Dermis blood vessel endothelial cell (primary cell): Measurements from ENCODE around the gene RNF133. TPM values are rescaled to one million over a fixed set of nuclear protein-coding genes. Genes with fewer than 3 reads are reported as not detected.
"Not testable (repeated sequence)": the region's sequence is repeated elsewhere in the genome, so short reads cannot be mapped to it uniquely, and the experiment has no call there.

Experiments
- DNase-seq: peaks from one replicate; pipeline ENCODE4 v3.0.0; 2010
- total RNA-seq: library from RNA; depleted of rRNA; stranded (reverse); fragments of >200 nt; gene quantifications from 2 replicates; pipeline ENCODE4 v1.2.3, GENCODE V29; 2014

RNF133 gene
- total RNA-seq, 1 donor from 2014 or later = 2.0 TPM

DNA sequence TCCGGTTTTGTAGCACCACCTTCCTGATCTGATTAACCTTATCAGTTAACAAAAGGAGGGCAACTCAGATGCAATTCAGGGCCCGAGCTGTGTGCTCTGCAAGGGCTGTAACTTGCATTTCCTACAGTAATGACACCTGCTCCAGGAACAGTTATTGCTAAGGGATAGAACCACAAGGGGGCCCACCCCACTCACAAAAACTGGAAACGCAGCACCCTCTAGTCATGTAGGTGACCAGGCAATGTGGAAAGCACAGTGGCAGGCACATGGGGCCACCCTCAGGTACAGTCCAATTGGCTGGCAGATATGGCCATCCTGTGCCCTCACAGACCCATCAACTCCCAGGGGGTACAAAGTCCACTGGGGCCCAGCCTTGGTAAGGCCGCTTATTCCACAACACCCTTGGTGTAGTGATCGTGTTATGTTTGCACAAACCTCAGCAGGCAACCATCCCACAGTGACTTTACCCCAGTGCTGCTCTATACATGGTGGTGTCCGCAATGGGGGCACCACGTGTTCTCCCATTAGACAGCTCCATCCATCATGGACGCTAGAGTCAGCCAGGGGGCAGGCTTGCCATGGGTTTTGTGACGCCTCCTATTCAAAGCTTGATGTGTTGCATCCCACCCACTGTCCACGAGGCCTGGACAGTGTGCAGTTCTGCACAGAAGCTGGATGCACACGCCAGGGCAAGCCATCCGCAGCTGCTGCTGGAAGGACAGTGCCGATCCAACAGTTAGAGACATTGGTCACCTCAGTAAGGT is 9.4 kb downstream of the RNF133 start:
- DNase-seq = no peak

GRCh38 chr7:122688400-122688998 is 10.4 kb downstream of the RNF133 start:
- no peak for DNase-seq

- no peak for DNase-seq
These were observed 12.5 kb downstream of the RNF133 start for GRCh38 chr7:122686360-122686878.

GRCh38 chr7:122684504-122684903 is 14.4 kb downstream of the RNF133 start:
- no peak for DNase-seq

DNA sequence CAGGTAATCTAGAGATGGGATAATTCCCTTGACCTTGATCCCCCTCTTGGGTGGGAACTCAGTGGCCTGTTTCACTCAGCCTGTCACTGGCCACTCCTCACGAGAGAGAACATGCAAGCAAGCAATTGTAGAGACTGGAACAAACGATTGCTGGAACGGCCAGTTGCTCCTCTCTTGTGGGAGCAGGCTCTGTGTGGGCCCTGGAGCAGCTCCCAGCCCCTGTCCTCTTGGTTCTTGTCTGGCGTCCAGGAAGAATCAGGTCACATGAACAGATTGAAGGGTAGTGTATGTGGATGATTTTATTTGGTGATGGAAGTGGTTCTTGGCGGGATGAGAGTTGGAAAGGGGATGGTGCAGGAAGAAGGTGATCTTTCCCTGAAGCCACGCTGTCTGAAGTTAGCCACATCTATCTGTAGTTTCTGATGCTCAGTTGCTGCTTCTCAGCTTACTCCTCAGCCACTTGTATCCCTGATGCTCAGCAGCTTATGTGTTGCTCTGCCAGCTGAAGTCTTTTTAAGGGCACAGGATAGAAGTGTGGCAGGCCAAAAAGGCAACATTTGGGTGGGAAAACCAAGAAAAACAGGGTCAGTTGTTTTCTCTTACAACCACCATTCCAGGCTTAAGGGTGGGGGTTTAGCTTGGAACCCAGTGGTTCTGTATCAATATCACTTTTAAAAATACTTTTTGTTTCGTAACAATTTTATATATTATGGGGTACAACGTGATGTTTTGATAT is 15.9 kb downstream of the RNF133 start:
- no peak for DNase-seq

DNA sequence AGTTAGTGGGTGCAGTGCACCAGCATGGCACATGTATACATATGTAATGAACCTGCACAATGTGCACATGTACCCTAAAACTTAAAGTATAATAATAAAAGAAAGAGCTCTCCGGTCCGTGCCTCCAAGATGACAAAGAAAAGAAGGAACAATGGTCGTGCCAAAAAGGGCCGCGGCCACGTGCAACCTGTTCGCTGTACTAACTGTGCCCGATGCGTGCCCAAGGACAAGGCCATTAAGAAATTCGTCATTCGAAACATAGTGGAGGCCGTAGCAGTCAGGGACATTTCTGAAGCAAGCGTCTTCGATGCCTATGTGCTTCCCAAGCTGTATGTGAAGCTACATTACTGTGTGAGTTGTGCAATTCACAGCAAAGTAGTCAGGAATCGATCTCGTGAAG is 17.7 kb downstream of the RNF133 start:
- DNase-seq = not testable (repeated sequence)

- no peak for DNase-seq
These were observed 19.1 kb downstream of the RNF133 start for GRCh38 chr7:122679813-122680212.

GRCh38 chr7:122679269-122679709 is 19.6 kb downstream of the RNF133 start:
- not testable (repeated sequence) for DNase-seq

GRCh38 chr7:122677149-122677548 is 21.8 kb downstream of the RNF133 start:
- DNase-seq = no peak

GRCh38 chr7:122676466-122676865 is 22.5 kb downstream of the RNF133 start:
- DNase-seq = peak; percentile 41

DNA sequence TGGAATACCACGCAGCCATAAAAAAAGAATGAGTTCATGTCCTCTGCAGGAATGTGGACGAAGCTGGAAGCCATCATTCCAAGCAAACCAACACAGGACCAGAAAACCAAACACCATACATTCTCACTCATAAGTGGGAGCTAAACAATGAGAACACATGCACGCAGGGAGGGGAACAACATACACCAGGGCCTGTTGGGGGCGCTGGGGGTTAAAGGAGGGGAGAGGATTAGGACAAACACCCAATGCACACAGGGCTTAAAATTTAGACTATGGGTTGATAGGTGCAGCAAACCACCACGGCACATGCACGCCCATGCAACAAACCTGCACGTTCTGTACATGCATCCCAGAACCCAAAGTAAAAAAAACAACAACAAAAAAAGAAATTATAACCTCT is 23.3 kb downstream of the RNF133 start:
- DNase-seq = no peak

DNA sequence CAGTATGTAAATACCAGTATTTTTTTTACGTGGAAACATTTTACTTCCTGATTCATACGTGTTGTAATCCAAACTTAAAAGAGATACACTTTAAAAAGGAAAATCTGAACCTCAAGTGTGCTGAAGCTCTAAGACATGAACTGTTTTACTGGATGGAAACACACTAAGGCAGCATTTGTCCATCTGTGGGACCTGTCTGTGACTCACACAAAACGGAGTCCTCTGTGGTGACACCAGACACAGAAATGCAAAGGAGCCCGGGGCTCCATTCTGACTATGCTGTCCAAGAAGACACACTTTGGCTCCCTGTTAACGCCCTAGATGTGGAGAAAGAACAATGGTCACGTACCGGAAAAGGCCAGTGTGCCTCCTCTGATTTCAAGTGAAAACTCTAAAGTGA is 23.9 kb downstream of the RNF133 start:
- DNase-seq = peak; percentile 20

- peak; percentile 60 for DNase-seq
These were observed 24.4 kb downstream of the RNF133 start for GRCh38 chr7:122674502-122674901.

- no peak for DNase-seq
These were observed 25.0 kb downstream of the RNF133 start for GRCh38 chr7:122673951-122674350.

DNA sequence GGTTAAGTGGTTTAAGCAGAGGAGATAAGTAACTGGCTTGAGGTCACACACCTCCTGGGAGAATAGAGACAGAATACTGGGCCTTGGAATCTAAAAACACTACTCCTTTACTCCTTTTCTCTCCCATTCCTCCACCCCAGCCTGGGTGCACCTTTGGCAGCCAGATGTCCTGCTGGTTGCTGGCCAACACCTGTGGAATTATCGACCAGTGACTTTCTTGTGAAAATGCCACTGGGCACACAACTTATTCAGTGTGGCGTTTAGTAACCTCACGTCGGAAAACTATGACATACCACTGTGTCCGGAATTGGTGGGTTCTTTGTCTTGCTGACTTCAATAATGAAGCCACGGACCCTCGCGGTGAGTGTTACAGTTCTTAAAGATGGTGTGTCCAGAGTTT is 26.4 kb downstream of the RNF133 start:
- no peak for DNase-seq

DNA sequence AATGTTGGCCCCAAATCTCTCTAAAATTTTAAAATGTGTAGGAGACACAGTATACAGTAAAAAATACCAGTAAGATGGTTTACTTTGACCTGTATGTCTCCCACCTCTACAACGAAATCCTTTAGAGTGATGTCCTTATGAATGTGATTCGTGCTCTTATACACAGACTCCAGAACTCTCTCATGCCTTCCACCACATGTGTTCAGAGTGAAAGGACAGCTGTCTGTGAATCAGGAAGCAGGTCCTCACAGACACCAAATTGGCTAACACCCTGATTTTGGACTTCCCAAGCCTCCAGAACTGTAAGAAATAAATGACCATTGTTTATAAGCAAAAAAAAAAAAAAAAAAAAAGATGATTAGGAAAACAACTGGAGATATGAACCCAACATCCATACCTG is 35.2 kb downstream of the RNF133 start:
- no peak for DNase-seq

DNA sequence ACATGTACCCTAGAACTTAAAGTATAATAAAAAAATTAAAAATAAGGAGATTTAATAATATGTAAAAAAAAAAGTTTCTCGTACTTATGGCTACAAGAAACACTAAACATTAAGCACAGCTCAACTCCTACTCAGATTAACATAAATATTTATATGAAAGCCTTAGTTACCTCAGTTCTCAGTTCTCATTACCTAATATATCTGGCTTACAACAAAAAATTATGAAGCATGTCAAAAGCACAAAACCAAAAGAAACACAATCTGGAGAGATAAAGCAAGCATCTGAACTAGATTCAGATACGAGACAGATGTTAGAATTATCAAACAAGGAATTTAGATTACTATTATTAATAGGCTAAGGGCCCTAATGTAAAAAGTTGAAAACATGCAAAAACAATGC is 40.1 kb downstream of the RNF133 start:
- no peak for DNase-seq

DNA sequence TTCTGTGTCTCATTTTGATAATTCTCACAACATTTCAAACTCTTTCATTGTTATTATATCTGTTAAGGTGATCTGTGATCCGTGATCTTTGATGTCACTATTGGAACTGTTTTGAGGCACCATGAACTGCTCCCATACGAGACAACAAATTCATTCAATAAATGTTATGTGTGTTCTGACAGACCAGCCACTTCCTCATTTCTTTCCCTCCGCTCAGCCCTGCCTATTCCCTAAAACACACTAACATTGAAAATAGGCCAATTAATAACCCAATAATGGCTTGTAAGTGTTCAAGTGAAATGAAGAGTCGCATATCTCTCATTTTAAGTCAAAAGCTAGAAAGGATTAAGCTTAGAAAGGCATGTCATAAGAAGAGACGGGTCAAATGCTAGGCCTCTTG is 45.2 kb downstream of the RNF133 start:
- no peak for DNase-seq

GRCh38 chr7:122652876-122653275 is 46.0 kb downstream of the RNF133 start:
- DNase-seq = peak; percentile 90

GRCh38 chr7:122651451-122651850 is 47.5 kb downstream of the RNF133 start:
- DNase-seq = no peak
